Smooth muscle cell of bladder (primary cell): ENCODE data around the gene TMEM134. TPM values are rescaled to one million over a fixed set of nuclear protein-coding genes. Genes with fewer than 3 reads are reported as not detected.

Source experiments
- total RNA-seq: library from RNA; depleted of rRNA; stranded (reverse); fragments of >200 nt; gene quantifications from 2 replicates; pipeline ENCODE4 v1.2.3, GENCODE V29; 2014

Gene TMEM134, protein sequence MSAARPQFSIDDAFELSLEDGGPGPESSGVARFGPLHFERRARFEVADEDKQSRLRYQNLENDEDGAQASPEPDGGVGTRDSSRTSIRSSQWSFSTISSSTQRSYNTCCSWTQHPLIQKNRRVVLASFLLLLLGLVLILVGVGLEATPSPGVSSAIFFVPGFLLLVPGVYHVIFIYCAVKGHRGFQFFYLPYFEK
- 12.4 and 18.2 TPM in 2 replicates for total RNA-seq

DNA sequence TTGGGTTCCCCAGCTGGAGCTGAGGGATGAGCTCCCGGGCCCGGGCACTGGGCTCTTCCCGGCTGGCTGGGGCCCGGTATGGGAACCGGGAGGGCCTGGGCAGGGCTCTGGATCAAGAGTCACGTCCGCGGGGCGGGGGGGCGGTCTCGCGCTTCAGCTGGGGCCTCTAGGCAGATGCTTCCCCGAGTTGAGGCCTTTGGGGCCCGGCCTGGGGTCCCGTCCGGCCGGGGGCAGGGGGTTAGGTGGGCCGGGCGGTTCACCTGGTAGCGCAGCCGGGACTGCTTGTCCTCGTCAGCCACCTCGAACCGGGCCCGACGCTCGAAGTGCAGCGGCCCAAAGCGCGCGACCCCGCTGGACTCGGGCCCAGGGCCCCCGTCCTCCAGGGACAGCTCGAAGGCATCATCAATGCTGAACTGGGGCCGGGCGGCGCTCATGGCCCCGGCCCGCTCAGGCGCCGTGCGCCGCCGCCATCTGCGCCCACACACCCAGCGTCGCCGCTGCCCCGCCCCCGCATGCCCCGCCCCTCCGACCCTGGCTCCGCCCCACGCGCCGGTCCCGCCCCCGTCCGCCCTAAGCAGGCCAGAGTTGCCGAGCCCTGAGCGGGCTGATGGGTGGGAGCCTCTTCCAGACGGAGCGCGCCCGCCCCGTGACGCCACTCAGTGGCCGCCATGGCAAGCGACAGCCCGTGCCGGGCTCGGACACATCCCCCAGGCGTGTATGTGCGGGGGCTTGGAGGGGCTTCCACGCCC, at the start of gene TMEM134:
Gene TMEM134 (minus strand): TSS at position 493 of the 749 bp plus-strand sequence. CDS start 59 bp downstream, at position 434.

DNA sequence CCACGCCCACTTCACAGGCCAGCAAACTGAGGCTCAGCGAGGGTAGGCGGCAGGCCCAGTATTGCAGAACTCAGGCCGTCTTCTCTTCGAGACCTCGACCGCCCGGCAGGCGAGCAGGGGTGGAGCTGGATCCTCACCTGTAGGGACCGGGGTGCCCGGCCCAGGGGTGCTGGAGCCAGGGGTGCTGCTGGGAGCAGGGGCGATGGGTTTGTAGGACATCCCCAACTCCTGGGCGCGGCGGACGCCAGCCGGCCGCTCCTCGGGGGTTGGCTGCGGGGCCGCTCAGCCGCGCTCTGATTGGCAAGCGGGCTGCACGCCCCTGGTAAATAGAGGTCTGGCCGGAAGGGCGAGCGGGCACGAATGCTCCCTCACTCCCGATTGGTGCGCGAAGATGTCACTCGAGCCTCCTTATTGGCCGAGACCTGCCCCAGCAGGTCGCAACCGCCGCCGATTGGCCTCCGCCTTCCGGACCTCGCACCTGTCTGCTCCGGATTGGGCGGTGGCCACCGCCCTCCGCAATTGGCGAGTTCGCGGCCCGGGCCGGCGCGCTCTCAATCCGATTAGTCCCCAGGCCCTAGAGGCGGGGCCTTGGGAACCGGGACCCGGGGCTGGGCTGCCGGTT, 38.9 kb upstream of the TMEM134 start, which contains the start of gene CDK2AP2:
Gene CDK2AP2 (minus strand): TSS at position 299 of the 622 bp plus-strand sequence. CDS start 80 bp downstream, at position 219.

DNA sequence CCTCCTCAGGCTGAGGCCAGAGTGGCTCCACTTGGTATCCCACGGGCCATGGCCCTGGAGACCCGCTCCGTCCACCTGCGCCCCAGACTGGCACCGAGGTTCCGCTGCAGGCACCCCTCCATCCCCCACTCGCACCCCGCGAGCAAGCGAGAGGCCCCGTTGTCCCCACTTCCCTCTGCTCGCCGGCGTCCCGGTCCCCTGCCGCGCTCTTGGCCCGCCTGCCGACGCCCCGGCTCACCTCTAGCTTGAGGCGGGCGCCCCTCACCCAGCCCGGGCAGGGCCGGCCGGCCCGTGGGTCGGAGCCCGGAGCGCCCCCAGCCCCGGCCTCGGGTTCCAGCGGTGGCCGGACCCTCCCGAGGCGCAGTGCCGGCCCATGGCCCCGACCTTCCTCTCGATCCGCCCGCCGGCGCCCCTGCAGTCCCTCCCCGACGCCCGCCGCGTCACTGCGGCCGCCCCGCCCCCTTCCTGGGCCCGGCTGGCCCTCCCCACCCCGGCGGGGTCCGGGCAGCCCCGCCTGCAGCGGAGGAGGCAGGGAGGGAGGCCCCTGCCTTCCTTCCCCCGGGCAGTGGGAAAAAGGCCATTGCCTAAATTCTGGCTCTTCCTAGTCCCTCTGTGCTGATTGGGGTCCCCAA, 36.0 kb upstream of the TMEM134 start, which contains the start of gene PITPNM1:
Gene PITPNM1 (minus strand): TSS at position 414 of the 632 bp plus-strand sequence. CDS start 1,183 bp downstream, outside the sequence.

DNA sequence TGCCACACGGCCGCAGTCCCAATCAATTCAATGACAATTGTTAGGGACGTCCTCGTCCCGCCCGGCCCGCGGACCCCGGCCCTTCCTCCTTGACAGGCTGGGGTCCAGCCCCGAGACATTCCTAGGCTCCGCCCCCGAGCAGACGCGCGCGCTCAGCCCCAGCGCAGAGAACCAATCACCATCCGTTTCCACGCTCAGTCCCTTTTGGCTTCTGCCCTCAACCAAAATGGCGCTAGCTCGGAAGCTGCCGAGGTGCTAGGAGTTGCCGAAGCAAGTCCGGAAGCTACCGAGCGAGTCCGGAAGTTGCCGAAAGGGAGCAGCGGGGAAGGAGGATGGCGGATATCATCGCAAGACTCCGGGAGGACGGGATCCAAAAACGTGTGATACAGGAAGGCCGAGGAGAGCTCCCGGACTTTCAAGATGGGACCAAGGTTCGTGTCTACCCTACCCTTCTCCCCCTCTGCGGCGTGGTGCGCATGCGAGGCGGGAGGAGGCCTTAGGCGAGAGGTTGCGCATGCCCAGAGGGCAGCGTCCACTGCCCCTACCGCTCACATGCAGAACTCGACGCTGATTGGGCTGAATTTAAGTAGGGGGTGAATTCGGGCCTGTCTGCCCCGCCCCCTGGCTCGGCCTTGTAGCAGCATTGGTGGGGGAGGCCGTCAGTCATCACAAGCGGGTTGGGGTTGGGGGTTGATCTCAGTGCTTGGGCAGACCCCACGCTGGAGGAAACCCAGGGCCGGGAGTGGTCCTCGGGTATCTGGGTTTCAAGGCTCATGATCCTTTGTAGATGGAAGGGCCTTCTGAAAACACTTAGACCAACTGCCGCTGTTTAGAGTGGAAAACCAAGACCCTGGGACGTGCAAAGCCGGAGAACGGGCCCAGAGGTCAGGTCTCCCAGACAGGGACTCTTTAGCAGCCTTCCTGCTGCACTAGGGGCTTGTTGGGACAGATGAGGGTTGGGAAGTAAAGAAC, 14.1 kb upstream of the TMEM134 start, which contains the start of gene AIP:
Gene AIP (plus strand): TSS at position 200 of the 972 bp plus-strand sequence. CDS start 133 bp downstream, at position 333.

DNA sequence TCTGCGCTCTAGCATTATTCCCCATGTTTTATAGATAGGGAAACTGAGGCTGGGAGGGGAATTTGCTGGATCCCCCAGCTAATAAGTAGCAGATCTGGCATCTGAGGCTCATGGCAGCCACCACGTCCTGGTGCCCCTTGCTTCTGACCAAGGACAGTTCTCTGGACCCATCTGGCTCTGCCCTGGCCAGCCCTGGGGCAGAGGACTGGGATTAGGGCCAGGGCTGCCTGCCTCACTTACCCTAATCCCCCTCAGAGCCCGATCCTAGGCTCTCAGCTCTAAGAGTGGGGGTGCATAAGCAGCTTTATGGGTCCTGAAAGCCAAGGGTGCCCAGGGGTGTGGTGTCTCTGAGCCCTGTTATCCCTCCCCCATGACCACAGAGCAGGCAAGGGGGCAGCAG, 14.0 kb downstream of the TMEM134 start, which contains the start of gene CABP4:
Gene CABP4 (plus strand): TSS at position 301 of the 400 bp plus-strand sequence. CDS start 70 bp downstream, at position 371.

DNA sequence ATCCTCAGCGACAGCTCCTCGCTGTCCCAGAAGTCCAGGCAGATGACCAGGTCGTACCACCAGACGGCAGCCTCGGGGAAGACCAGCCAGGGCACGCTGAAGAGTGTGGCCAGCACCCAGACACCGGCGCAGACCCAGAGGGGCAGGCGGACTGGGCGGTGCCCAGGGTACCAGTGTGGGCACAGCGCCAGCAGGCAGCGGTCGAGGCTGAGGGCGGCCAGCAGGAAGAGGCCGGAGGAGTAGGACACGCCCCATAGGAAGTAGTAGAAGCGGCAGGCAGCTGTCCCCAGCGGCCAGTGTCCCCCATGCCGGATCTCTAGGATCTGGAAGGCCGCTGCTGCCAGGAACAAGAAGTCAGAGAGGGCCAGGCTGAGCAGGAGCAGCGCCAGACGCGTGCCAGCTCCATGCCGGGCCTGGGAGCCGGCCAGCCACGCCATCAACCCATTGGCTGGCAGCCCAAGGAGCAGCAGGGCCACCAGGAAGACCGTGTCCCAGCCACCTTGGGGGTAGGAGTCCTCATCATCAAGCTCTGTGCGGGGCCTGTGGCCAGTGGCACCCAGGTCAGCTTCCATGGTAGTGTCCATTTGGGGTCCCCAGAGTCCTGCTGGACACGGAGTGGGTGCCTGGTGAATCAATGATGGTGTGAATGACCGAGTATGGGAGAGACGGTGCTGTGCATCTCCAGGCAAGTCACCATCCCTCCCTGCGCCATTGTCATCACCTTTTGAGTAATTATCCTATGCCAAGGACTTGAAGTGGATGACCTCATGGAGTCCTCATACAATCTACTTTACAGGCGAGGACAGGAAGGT, 16.7 kb downstream of the TMEM134 start, which contains the start of gene GPR152:
Gene GPR152 (minus strand): TSS at position 589 of the 812 bp plus-strand sequence. CDS start 5 bp downstream, at position 584.

DNA sequence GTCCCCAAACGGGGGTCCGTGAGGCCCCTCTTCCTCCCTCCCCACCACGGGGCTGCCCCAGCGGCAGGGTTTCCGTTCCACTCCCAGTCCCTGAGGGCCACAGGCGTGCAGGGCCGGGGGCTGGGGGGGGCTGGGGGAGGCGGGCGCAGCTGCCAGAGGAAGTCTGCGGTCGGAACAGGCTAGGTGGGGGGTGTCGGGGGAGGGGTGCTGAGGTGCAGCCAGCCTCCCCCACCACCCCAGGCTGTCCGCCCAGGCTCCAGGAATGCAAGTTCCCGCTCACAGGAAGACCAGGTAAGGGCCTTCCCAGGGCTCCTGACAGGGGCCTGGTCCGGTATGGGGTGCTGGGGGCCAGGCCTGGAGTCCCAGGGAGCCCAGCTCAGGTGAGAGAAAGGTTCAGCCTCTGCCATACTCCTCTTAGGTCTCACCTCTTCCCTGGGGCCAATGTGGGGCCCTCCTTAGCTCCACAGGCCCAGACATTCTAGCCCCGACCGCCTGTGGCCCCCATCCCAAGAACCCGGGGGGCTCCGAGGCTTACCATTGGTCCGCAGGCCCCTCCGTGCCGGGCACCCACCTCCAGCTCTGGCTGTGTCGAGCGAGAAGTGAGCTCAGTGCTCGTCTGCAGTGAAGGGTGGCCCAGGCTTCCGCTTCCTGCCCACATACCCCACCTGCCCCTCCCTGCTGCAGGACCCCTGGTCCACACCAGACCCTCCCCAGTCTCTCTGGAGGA, 31.8 kb downstream of the TMEM134 start, which contains the start of gene PTPRCAP:
Gene PTPRCAP (minus strand): TSS at position 601 of the 727 bp plus-strand sequence. CDS start 63 bp downstream, at position 538.

DNA sequence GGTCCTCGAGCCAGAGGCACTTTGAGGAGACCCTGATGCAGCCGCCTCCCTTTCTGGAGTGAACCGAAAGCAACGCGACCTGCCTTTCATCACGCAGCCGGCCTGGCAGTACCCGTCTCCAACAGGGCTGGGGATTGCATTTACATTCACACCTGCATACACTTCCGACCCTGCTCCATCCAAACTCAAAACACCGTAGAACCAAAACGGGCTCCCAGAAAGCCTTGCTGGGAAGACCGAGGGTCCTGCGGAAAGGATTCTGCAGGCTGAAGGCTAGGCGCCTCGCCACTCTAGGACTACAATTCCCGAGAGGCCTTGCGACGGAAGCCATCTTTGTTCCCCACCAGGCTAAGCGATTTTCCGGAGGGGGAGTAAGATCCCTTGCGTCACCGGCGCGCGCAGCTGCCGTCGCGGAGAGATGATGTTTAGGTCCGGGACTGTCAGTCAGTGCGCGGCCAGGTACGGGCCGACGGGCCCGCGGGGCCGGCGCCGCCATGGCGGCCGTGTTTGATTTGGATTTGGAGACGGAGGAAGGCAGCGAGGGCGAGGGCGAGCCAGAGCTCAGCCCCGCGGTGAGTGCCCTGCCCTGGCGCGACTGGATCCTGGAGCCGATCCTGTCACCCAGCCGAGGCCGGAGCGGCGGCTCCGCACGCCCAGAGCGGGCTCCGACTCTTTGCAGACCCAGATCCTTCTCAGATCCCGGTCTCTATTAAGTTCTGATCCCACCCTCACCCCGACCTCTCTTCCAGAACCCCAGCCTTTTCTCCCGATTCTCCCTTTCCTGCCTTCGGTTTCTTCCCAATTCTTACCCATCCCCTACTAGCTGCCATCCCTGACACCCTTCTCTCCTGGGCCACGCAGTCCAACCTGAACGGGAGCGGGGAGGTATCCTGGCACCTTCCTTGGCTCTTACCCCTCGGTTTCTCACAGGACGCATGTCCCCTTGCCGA, 40.7 kb downstream of the TMEM134 start, which contains the start of gene RPS6KB2:
Gene RPS6KB2 (plus strand): TSS at position 443 of the 950 bp plus-strand sequence. CDS start 52 bp downstream, at position 495.

DNA sequence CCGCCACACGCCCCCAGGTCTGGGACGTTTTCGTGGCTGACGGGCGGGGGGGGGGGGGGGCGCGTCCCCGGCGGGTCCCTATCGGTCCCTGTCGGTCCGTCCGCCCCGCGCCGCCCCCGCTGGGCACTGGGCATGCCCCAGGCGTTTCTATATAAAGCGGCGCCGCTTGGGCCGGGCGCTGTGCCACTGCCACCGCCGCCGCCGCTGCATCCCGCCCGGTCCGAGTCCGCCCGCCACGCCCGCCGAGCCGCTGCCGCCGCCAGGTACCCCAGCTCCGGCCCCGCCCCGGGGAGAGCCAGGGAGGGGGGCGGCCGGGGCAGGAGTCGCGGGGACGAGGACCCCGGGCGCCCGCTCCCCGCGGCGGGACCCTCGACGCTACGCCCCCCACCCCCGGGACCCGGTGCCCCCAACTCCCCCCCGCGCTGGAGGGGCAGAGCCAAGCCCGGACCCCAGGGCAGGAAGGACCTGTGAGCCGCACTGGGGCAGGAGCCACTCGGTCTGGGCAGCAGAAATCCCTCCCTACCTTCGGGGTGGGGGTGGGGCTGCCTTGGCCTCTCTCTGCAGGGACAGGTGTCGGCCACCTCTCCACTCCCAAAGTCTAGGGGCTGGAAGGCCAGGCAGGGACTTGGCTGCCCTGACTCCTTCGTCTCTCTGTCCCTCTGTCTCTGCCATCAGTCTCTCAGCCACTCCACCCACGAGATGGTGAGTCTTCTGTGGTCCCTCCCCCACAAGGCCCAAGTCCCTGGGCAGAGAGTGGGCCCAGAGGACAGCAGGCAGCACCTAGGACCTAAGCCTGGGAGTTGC, 53.3 kb downstream of the TMEM134 start, which contains the start of gene CARNS1:
Gene CARNS1 (plus strand): TSS at position 178 of the 804 bp plus-strand sequence. CDS start 522 bp downstream, at position 700.

Other genes with a start within 250 kb of the TMEM134 start
- gene GRK2, start 202.8 kb downstream of the TMEM134 start, total RNA-seq: 22.5 and 25.7 TPM in 2 replicates
- 29.6 and 37.3 TPM in 2 replicates for gene ANKRD13D, start 179.9 kb downstream of the TMEM134 start, total RNA-seq
- 9.7 and 10.3 TPM in 2 replicates for gene SSH3, start 165.7 kb downstream of the TMEM134 start, total RNA-seq
- gene POLD4, start 115.7 kb downstream of the TMEM134 start, total RNA-seq: 40.7 and 44.7 TPM in 2 replicates
- 3.4 and 4.4 TPM in 2 replicates for gene CLCF1, start 95.7 kb downstream of the TMEM134 start, total RNA-seq
- gene RAD9A, start 77.3 kb downstream of the TMEM134 start, total RNA-seq: 2.4 and 5.4 TPM in 2 replicates
- gene PPP1CA, start 67.4 kb downstream of the TMEM134 start, total RNA-seq: 122 and 148 TPM in 2 replicates
- not detected in 2 replicates for gene TBC1D10C, start 65.2 kb downstream of the TMEM134 start, total RNA-seq
- under 0.01 and 0.09 TPM in 2 replicates for gene CARNS1, start 53.6 kb downstream of the TMEM134 start, total RNA-seq
- 38.9 and 52.1 TPM in 2 replicates for gene RPS6KB2, start 40.8 kb downstream of the TMEM134 start, total RNA-seq
- gene PTPRCAP, start 31.6 kb downstream of the TMEM134 start, total RNA-seq: not detected in 2 replicates
- gene CORO1B, start 25.8 kb downstream of the TMEM134 start, total RNA-seq: 115 and 127 TPM in 2 replicates
- not detected in 2 replicates for gene GPR152, start 16.5 kb downstream of the TMEM134 start, total RNA-seq
- not detected in 2 replicates for gene CABP4, start 13.9 kb downstream of the TMEM134 start, total RNA-seq
- gene AIP, start 13.8 kb upstream of the TMEM134 start, total RNA-seq: 101 and 142 TPM in 2 replicates
- gene PITPNM1, start 36.1 kb upstream of the TMEM134 start, total RNA-seq: 12.5 and 14.3 TPM in 2 replicates
- gene CDK2AP2, start 38.9 kb upstream of the TMEM134 start, total RNA-seq: 6.4 and 7.1 TPM in 2 replicates
- gene CABP2, start 54.2 kb upstream of the TMEM134 start, total RNA-seq: not detected in 2 replicates
- gene GSTP1, start 114.6 kb upstream of the TMEM134 start, total RNA-seq: 1,134 and 1,225 TPM in 2 replicates
- 167 and 205 TPM in 2 replicates for gene NDUFV1, start 137.7 kb upstream of the TMEM134 start, total RNA-seq
- gene NUDT8, start 160.7 kb upstream of the TMEM134 start, total RNA-seq: 2.6 and 3.1 TPM in 2 replicates
- not detected in 2 replicates for gene TBX10, start 170.5 kb upstream of the TMEM134 start, total RNA-seq
- not detected in 2 replicates for gene ACY3, start 181.5 kb upstream of the TMEM134 start, total RNA-seq
- not detected in 2 replicates for gene ALDH3B2, start 205.4 kb upstream of the TMEM134 start, total RNA-seq